Measurements from ENCODE around the gene HIF3A. TPM values are rescaled to one million over a fixed set of nuclear protein-coding genes. Genes with fewer than 3 reads are reported as not detected.

Gene HIF3A
- total and polyA plus RNA-seq, 2 donors (not counting 3 experiments of a cell fraction or from before 2014, with no cell fraction given): 8.1 to 8.5 TPM

GRCh38 chr19:46295401-46296201 lies 1.2 kb upstream of the HIF3A start:
- DNase-seq (ENCODE audit: low read depth, low spot score) (no peak), FAIRE-seq (no peak)
- H3K27ac ChIP-seq (ENCODE audit: insufficient read depth, low read depth, low read length): no peak overlapping the region
- H3K79me2 ChIP-seq (ENCODE audit: control insufficient read depth, insufficient read depth, low read length): no peaks in the 10 kb centered on the region
- peaks cover 30% of the 10 kb centered on the region for H3K4me1 ChIP-seq (ENCODE audit: control insufficient read depth, extremely low read depth, insufficient read depth, low read length)
- no peaks in the 10 kb centered on the region for H3K9me1 ChIP-seq (replicated peaks; ENCODE audit: control insufficient read depth, extremely low read depth, insufficient read depth, low read length)
- dilution Hi-C loops (cut with MboI; ENCODE audit: extremely low pct_ligation_motif_present, low sequenced_read_pairs) (no loop called here), intact Hi-C loops (cut with micrococcal nuclease) (no loop called here)
- no peak overlapping the region for H3K4me2 ChIP-seq (ENCODE audit: insufficient read depth, low read length)
- no peak overlapping the region for H2AFZ ChIP-seq (ENCODE audit: low read depth, low read length)
- POLR2A ChIA-PET: interaction anchor here (0.6 kb wide), 1 partner anchor 136 kb away, joined by 3 read pairs; no protein-coding TSS in a partner anchor
- peaks cover 0 to 13% of the 10 kb centered on the region in 2 experiments for H3K27me3 ChIP-seq (ENCODE audit: control insufficient read depth in 2 of 2, insufficient read depth in 2 of 2, low read length in 2 of 2)
- BruUV-seq (replicated peaks): no TSS peak
- TF ChIP-seq, protein P1, sequence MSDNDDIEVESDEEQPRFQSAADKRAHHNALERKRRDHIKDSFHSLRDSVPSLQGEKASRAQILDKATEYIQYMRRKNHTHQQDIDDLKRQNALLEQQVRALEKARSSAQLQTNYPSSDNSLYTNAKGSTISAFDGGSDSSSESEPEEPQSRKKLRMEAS (IDR thresholded peaks at IDR 0.05; ENCODE audit: insufficient read depth, insufficient read length): no peak
- no peak for TF ChIP-seq FOS (IDR thresholded peaks at IDR 0.05; ENCODE audit: borderline replicate concordance, insufficient read depth, low read length)
- no peak for TF ChIP-seq POLR2AphosphoS5 (IDR thresholded peaks at IDR 0.05; ENCODE audit: insufficient read depth, low read depth, low read length)
- TF ChIP-seq EZH2 (IDR thresholded peaks at IDR 0.05; ENCODE audit: borderline replicate concordance, low read depth, low read length, severe bottlenecking): no peak
- TF ChIP-seq, protein P2, sequence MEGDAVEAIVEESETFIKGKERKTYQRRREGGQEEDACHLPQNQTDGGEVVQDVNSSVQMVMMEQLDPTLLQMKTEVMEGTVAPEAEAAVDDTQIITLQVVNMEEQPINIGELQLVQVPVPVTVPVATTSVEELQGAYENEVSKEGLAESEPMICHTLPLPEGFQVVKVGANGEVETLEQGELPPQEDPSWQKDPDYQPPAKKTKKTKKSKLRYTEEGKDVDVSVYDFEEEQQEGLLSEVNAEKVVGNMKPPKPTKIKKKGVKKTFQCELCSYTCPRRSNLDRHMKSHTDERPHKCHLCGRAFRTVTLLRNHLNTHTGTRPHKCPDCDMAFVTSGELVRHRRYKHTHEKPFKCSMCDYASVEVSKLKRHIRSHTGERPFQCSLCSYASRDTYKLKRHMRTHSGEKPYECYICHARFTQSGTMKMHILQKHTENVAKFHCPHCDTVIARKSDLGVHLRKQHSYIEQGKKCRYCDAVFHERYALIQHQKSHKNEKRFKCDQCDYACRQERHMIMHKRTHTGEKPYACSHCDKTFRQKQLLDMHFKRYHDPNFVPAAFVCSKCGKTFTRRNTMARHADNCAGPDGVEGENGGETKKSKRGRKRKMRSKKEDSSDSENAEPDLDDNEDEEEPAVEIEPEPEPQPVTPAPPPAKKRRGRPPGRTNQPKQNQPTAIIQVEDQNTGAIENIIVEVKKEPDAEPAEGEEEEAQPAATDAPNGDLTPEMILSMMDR (IDR thresholded peaks at IDR 0.05; ENCODE audit: extremely low read depth in 1 of 2, insufficient read depth in 1 of 2, low read depth in 1 of 2, low read length in 2 of 2): no peak
- TF ChIP-seq GATA2 (IDR thresholded peaks at IDR 0.05; ENCODE audit: insufficient read depth, insufficient read length, low read depth, low read length): no peak
- TF ChIP-seq POLR2A (IDR thresholded peaks at IDR 0.05; ENCODE audit: low read depth, low read length): no peak
- TF ChIP-seq MYC (IDR thresholded peaks at IDR 0.05; ENCODE audit: low read depth, low read length): no peak
- TF ChIP-seq JUN (IDR thresholded peaks at IDR 0.05; ENCODE audit: borderline replicate concordance, insufficient read depth, insufficient read length, low read depth): no peak
- H4K20me1 ChIP-seq (replicated peaks; ENCODE audit: control insufficient read depth, extremely low read depth, insufficient read depth, low read length): no peaks in the 10 kb centered on the region
- H3K9me3 ChIP-seq (replicated peaks; ENCODE audit: control insufficient read depth, insufficient read depth, low read length): no peaks in the 10 kb centered on the region
- CTCF ChIA-PET: interaction anchor here (1.8 kb wide), 1 partner anchor 15 kb away, joined by 5 read pairs; no protein-coding TSS in a partner anchor
- no peaks in the 10 kb centered on the region for H3K36me3 ChIP-seq (ENCODE audit: control insufficient read depth in 2 of 2, extremely low read depth in 1 of 2, insufficient read depth in 2 of 2, low read length in 2 of 2)
- H3K9ac ChIP-seq (replicated peaks; ENCODE audit: extremely low read depth, insufficient read depth, low read length): no peak overlapping the region
- H3K4me3 ChIP-seq (replicated peaks in 1 of 3; ENCODE audit: insufficient read depth in 1 of 3, low read depth in 1 of 3, low read length in 3 of 3): no peak overlapping the region
